HG03460 (cell line): ENCODE results near the gene DNAH17.
"Not testable (repeated sequence)": the region's sequence is repeated elsewhere in the genome, so short reads cannot be mapped to it uniquely, and the experiment has no call there.

Experiments used
- ATAC-seq: cut with Tn5 transposase; IDR thresholded peaks from one replicate; pipeline ENCODE4 v1.9.1; 2021; ENCODE audit not compliant: unreplicated experiment

The DNAH17 gene

DNA sequence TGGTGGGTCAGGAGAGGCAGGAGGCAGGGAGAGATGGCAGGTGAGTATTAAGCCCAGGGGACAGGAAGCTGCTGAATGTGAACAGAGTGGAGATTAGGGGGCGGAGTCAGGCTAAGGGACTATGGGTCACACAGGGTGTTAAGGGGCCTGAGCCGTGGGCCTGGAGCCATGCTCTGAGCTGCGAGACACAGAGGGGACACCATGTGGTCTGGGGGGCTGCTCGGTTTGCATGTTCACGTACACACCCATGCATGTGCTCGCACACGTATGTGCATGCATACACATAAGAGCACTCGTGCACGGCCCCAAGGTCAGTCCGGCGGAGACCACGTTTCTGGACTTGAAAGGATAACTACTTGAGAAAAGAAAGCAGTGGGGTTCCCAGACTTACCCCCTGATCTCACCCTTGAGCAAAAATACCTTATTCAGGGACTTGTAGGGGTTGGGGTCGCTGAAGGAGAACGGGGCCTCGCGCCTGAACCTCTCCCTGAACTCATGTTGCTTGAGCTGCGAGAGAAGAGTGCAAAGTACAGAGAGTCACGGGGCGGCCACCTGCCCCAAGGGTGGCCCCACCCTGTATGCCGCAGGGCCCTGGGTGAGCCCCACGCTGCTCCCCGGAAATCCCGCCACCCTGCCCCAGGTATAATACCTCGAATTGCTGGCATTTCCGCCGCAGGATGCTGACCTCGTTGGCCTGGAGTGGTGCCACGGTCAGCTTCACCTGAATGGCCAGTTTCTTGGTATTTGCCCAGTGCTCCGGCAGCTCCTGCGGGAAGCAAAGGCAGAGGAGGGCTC lies 50.8 kb downstream of the DNAH17 start:
- ATAC-seq, result no peak

DNA sequence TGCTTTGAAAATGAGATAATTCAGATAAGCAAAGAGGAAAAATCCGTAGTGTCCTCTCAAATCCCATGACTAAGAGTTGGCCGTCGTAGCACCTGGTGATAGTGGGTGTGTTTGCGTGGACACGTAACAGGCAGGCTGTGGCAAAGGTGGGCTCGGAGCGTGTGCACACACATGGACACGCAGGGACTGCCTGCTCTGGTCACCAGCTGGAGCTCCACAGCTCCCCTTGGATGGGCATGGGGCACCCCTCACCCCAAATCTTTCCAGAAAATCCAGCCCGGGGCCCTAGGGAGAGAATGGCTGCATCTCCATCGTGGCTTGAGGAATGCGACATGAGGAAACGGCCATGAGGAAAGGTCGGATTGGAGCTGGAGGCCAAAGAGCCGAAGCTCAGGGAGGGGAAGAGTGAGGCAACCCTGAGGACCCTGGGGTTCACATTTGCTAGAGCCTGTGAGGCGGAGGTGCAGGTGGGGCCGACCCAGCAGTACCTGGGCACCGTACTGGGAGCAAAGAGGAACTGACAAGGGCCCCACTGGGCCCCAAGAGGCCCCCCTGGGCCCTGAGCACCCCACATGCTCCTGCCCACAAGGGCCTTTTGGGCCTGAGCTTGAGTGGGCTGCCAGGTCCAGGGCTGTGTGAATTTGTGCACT lies 51.6 kb downstream of the DNAH17 start:
- no peak for ATAC-seq

DNA sequence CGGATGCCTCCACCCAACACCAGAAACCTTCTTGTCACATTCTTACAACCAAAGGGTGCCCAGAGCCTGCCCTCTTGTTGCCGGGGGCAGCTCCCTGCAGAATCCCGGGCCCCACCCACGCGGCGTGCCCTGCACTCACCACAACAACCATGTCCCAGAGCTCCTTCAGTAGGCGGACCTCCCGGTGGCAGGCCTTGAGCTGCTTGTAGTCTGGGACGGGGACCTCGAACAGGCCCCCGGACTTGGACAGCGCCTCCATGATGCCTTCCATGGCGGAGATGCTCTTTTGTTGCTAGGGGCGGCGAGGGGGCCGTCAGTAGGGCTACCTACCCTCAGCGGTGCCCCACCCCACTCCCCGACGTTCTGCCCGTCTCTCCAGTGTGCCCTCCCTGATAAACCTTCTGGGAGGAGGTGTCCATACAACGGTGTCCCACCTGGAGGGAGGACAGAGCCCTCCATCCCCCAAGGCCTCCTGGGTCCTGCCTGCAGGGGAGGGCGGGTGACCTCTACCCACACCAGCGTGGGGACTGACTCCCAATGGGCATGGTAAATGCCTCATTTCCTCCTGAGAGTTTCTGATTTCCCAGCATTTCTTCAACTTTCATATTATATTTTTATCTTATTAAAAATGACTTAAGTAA lies 52.2 kb downstream of the DNAH17 start:
- no peak for ATAC-seq

DNA sequence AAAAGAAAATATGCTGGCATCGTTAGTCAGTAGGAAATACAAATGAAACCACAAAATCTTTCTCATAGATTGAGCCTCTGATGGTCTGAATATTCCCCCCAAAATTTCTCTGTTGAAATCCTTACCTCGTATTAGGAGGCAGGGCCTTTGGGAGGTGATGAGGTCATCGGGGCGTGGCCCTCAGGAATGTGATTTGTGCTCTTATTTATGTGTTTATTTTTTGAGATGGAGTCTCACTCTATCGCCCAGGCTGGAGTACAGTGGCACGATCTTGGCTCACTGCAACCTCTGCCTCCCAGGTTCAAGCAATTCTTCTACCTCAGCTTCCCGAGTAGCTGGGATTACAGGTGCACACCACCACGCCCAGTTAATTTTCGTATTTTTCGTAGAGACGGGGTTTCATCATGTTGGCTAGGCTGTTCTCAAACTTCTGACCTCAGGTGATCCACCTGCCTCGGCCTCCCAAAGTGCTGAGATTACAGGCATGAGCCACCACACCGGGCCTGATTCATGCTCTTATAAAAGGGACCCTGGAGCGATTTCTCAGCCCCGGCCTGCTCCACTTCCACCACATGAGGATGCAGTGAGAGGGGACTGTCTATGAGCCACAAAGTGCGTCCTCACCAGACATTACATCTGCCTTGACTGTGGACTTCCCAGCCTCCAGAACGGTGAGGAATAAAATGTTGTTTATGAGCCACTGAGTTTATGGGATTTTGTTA lies 53.1 kb downstream of the DNAH17 start:
- ATAC-seq, result no peak

DNA sequence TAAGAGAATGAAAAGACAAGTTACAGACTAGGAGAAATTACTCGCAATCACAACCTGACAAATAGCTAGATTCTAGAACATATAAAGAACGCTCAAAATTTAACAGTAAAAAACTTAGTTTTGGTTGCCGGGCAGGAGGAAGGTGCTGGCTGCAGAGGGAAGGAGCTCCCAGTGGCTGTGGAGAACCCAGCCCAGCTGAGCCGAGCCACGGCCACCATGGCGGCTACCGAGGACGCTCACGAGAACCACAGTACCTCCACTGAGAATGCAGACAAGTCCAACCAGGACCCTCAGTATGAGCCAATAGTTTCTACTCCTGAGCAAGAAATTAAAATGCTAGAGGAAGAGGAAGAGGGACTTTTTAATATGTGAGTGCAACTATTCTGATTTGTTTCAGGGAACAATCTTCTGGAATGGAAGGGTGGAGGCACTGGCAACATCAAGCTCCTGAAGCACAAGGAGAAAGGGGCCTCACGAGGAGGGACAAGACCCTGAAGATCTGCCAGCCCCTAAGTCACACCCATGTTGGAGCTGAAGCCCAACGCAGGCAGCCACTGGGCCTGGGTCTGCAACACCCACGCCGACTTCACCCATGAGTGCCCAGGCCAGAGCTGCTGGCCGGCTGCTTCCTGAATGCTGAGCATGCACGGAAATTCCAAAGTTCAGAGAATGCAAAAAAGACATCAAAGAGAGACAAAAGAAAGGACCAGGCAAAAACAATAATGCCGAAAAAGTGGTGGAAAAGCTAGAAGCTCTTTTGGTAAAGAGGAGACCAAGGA lies 55.0 kb downstream of the DNAH17 start:
- ATAC-seq, result no peak

DNA sequence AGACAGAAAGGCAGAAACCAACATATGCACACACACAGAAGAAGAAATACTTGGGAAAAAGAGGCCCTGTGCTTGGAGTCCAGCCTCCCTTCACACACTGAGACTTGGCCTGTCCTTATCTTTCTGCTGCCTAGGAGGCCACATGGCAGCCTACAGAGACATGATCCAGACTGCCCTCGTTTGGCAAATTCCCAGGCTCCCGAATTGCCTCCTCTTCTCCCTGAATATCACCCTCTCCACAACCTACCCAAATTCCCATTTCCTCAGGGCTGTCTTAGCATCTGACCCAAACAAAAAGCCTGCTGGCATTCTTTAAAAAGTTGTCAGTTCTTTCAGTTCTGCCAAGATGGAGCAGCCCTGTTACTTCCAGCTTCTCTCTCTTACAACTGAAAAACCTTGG lies 59.8 kb downstream of the DNAH17 start:
- ATAC-seq, result no peak

DNA sequence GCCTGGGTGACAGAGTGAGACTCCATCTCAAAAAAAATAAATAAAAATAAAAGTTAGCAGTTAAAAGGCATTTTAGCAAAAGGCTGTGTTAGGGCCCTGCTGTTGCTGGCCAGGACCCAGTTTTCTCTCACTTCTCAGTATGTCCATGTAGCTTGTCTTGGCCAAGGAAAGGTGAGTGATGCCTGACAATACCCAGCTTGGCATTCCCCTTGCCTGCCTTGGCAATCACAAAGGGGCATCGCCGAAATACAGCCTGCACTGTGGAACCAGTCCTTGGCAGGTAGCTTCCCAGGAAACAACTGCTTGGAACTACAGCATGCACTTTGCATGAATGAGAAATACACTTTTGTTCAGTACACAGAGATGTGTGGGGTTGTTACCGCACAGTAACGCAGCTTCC lies 61.7 kb downstream of the DNAH17 start:
- no peak for ATAC-seq

DNA sequence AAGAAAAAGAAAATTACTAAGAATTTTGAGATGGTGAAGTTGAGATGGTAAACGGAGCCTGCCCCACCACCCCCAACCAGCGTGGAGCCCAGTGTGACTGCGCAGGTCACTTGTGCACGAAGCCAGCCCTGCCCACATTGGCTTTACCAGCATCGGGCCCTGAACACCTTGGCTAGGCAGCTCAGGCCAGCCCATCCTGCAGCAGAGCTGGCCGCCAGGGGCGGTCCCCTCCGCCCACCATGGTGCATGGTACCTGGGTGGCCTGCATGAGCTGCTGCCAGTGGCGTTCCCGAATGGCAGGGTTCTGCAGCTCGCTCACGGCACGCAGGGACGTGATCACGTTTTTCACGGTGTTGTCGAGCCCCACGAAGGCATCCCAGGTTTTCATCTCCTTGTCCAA lies 62.7 kb downstream of the DNAH17 start:
- no peak for ATAC-seq

DNA sequence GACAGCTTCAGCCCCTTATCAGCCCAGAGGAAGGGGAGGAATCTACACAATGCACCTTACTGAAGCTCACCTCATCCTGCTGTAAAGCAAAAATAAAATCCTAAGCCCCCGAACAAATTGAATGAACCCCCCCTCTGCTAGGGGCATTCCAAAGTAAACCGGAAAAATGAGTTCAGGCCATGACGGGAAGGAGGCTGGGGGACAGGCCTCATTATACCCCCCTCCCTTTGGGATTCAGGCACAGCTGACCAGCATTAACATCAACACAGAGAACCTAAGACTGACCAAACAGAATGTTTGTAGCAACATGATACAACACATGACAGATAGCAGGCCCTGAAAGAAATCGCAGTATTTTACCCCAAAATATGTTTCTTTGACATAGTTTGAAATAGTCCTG lies 64.2 kb downstream of the DNAH17 start:
- no peak for ATAC-seq

DNA sequence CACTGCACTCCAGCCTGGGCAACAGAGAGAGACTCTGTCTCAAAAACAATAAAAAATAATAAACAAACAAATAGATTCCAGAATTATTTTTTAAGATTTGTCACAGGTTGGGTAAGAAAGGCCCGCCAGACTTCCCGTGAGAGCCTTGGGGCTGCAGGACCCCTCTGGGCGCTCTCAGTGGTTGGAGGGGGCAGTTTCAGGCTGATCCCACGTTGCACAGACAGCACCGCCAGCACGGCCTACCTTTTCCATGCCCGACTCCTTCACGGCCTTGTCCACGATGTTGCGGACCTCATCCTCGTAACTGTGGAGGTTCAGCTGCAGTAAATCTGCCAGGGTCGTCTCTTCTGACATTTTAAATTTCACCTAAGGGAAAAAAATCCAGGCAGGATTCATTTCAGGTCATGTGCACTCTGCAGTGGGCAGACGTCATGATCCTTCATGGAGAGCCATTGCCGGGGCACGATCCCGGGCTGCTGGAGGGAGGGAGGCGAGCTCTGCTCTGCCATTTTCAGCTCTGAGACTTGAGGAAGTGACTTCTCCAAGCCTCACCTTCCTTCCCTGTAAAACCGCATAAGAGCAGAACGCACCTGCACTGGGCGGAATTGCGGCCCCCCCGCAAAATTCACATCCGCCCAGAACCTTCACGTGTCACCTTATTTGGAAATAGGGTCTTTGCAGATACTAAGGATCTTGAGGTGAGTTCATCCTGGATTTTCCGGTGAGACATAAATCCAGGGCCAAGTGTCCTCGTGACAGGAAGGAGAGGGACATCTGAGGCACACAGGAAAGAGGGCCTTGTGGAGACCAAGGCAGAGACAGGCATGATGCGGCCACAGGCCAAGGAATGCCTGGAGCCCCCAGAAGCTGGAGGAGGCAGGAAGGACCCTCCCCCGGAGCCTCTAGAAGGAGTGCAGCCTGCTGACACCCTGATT lies 66.8 kb downstream of the DNAH17 start:
- no peak for ATAC-seq

DNA sequence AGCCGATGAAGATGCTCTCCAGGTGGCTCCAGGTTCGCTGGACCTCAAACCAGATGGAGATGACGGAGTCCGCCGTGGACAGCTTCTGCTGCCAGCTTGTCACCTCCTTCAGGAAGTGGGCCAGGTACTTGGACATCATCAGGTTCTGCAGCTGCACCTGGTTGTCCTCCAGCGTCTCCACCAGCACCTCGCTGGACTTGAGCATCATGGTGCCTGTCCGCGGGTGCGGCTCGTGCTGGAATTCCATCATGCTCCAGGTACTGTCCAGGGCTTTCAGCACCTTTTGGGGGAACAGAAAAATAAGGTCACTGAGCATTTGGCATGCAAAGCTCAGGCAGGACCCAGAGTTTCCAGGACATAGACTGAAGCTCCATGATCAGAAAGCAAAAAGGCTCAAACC lies 69.7 kb downstream of the DNAH17 start:
- ATAC-seq, result no peak

DNA sequence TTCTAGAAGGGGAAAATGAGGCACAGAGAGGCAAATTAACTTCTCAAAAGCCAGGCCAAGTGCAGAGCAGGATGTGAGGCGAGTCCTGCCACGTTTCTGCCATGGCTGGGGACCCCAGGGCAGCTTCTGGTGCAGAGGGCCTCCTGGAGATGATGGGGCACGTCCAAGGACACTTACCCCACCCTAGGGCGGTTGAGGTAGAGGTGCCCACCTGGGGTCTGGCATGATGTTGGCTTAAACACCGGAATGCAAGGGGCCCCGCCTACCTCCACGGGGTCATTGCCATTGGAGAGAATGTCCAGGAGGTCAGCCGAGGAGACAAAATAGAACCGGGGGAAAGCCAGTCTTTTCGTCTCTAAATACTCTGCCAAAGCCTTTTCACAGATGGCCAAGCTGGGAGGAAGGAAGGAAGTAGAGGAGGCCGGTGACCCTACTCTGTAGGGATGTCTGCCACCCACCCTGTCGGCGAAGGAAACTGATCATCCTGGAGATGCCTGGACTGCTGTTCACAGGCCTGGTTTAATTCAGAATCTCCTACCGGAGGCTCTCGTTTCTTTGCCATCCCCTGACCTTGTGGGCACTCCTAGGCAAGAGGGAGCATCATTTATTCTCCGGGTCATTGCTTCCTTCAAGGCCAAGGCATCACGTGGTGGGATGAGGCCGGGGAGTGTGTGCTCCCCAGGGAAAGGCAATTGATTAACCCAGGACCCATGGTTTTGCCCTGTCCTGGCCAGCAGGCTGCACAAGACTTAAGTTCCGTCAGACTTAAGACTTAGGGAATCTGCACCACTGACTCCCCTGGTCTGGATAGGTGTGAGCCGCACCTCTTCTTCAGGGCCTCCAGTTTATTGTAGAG lies 70.5 kb downstream of the DNAH17 start:
- ATAC-seq, result no peak

DNA sequence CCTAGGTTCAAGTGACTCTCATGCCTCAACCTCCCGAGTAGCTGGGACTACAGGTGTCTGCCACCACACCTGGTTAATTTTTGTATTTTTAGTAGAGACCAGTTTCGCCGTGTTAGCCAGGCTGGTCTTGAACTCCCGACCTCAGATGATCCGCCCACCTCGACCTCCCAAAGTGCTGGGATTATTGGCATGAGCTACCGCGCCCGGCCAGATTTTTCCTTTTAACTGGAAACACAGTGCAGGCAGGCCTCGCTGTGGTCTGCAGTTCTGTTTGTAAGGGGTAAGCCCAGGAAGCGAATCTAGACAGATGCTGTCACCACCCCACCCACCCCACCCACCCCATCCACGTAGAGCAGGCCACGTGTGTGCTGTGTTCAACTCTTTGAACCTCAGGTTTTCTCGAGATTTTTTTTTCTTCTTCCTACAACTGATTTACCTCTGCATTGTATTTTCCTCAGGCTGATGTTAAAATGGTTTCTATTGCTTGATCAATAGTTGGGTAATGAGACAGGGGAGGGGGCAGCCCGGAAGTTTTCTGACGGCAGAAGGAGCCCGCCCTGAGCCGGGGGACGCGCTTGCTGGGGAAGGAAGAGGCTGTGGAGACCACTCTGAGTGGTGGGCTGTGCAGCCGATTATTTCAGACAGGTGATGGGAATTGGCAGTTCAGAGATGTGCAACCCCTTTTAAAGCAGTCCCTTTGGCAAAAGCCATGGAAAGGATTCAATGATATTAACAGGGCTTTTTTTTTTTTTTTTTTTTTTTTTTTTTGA lies 72.9 kb downstream of the DNAH17 start:
- ATAC-seq, result no peak

DNA sequence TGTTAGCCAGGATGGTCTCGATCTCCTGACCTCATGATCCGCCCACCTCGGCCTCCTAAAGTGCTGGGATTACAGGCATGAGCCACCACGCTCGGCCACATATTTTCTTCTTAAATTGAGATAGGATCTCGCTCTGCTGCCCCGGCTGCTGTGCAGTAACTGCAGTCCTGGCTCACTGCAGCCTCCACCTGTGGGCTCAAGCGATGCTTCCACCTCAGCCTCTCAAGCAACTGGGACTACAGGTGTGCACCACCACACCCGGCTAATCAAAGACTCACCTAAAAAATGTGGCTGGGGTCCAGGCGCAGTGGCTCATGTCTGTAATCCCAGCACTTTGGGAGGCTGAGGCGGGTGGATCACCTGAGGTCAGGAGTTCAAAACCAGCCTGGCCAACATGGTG lies 73.8 kb downstream of the DNAH17 start:
- ATAC-seq, result not testable (repeated sequence)

DNA sequence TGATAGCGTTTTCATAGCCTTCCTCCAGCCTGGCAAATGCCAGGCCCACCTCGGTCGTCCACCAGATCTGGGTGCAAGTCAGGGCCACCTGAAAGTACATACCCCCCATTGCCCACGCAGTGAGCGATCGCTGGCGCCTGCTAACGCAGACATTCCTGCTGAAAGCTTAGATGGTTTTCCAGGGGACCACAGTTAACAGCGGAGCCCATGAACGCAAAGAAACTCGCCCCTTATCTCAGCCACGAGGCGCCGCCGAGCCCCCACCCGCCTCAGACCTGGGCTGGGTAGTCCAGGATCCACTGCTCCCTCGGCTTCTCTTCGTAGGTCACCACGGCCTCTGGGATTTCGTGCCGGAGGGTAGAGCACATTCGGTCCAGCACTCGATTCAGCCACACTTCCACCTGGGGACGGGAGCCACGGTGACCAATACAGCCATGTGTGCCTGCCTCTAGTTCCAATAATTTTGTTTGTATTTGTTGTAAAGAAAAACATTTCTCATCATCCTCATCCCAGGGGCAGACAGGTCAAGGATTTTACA lies 74.5 kb downstream of the DNAH17 start:
- ATAC-seq, result no peak

DNA sequence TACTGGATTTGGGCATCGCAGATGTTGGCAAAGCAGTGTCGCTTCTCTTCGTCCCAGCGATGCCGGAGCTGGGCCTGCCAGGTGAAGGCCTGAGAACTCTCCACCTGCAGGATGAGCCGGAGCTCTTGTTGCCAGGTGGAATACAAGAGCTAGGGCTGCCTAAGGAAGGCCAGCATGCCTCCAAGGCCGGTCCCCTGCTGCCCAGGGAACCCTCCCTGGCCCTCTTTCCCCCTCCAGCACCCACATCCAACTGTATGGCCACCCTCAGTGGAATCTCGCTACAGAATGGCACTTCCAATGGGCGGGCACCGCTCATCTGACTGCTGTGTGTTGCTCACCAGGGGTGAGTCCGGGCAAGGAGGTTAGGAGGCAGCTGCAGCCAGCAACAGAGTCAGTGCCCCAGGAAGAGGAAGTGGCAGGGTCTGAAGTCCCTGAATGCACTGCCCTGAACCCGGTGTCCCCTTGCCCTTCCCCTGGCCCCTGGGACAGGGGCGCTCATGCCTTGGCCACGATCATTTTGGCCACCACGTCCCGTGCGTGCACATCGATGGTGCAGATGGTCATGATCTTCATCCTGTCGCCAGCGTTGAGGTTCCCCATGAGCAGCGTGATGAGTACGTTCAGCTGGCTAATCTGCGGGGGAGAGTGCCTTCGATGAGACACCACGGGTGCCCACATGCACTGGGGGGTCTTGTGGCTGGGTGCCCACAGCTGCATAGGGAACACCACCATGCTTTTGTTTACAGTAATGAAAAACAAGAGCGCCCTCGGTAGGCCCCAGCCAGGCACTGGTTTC lies 75.8 kb downstream of the DNAH17 start:
- no peak for ATAC-seq

DNA sequence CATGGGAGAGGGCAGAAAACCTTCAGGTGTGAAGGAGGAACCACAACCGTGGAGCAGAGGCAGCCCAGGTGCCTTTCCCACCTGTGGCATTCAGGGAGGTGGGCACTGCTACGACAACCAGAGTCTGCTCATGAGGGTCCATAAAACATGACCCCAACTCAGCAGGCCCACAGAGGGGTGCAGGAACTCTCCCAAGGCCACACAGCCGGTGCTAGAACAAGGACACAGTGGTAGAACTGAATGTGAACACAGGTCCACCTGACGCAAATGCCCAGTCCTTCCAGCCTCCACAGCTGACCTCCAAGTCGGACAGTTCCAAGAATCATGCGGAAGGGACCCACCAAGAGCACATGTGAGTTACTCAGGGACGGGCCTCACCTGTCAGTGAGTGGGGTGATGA lies 76.4 kb downstream of the DNAH17 start:
- no peak for ATAC-seq
